LHCN-M2 (cell line): Measurements from ENCODE around the gene SPX. TPM values are rescaled to one million over a fixed set of nuclear protein-coding genes. Genes with fewer than 3 reads are reported as not detected.

Experiments used
- DNase-seq: peaks from one replicate; pipeline ENCODE4 v3.0.0-alpha.2; 2012; ENCODE audit warnings: low read depth
- polyA plus RNA-seq: library from polyadenylated mRNA; unstranded; fragments of >200 nt; gene quantifications from one replicate; pipeline ENCODE4 v1.2.1, GENCODE V29; 2012; ENCODE audit warnings: missing spikeins
- total RNA-seq: library from RNA; depleted of rRNA; stranded (reverse); fragments of >200 nt; gene quantifications from 2 replicates; pipeline ENCODE4 v1.2.3, GENCODE V29; 2014; rRNA removed

SPX gene, protein sequence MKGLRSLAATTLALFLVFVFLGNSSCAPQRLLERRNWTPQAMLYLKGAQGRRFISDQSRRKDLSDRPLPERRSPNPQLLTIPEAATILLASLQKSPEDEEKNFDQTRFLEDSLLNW
- 2.1 and 3.1 TPM in 2 replicates for total RNA-seq
- polyA plus RNA-seq, result 0.47 TPM

GRCh38 chr12:21526053-21526452 lies at the start of gene SPX:
Gene SPX (plus strand): TSS chr12:21526296. CDS start chr12:21526473, 177 bp downstream.
- peak; percentile 6 for DNase-seq

- DNase-seq, result peak; percentile 79
These were observed 49.1 kb upstream of the SPX start for GRCh38 chr12:21476949-21477348.

- peak; percentile 73 for DNase-seq
These were observed 47.2 kb upstream of the SPX start for GRCh38 chr12:21478756-21479455.

GRCh38 chr12:21483531-21483930 lies 42.6 kb upstream of the SPX start:
- DNase-seq, result peak; percentile 59

GRCh38 chr12:21485998-21486397 lies 40.1 kb upstream of the SPX start:
- no peak for DNase-seq

DNA sequence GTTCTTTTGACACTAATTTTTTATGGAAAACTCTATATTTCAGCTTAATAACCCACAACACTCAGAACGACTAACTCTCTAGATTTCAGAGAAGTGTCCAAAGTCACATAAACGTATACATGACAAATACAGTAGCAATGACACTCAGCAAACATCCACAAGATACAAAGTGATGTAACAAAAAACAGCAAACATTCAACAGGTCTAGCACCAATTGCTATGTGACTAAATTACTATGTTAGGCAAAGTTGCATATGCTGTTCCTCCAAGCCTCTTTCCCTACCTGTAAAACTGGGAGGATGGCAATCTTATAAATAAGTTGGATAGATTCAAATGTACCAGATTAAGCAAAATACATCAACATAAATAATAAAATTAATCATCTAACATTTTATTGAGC lies 26.3 kb upstream of the SPX start:
- DNase-seq, result no peak

GRCh38 chr12:21500786-21501257 lies 25.3 kb upstream of the SPX start:
- no peak for DNase-seq

- DNase-seq, result peak; percentile 98
These were observed 24.6 kb upstream of the SPX start, which contains the start of the genes GOLT1B and RECQL for GRCh38 chr12:21501258-21502163. Gene GOLT1B (plus strand): TSS chr12:21501789. CDS start chr12:21501924, 135 bp downstream. Gene RECQL (minus strand): TSS chr12:21501635. CDS start chr12:21499570, 2,065 bp downstream.

GRCh38 chr12:21502164-21502496 lies 24.0 kb upstream of the SPX start:
- peak; percentile 18 for DNase-seq

DNA sequence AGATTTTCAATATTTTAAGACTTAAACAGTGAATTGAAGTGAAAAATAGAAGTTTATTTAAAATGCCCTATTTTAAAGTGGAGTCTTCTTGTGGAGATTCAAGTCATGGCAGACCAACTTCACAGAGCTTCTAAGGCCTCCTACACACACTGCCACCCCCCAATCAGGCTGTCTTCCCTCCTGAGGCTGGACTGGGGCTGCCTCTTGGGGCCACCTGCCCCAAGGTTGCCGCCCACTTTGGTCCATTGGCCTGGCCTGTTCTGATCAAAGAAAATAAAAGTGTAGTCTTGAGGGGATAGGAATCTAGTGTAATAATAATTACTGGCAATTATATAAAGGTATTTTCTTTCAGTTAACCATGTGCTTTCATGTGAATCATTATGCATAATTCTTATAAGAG lies 23.2 kb upstream of the SPX start:
- no peak for DNase-seq

GRCh38 chr12:21505888-21506287 lies 20.2 kb upstream of the SPX start:
- DNase-seq, result no peak

DNA sequence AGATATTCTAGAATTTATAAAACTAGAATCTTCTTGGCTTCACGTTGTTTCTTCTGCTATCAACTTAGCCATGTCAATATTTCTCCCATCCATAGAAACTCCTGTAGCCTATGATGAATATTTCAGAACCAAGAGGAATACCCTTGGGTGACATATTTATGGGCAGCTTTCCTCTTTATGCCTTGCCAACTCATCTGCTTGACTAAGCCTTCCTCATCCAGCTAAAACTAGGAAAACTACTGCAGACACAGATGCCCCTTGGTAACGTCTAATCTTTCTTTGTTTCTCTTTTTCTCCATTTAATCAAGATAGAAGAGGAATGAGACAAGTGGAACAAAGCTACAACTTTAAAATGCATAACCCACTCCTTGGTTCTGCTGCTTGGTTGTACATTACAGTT lies 18.2 kb upstream of the SPX start:
- DNase-seq, result no peak

DNA sequence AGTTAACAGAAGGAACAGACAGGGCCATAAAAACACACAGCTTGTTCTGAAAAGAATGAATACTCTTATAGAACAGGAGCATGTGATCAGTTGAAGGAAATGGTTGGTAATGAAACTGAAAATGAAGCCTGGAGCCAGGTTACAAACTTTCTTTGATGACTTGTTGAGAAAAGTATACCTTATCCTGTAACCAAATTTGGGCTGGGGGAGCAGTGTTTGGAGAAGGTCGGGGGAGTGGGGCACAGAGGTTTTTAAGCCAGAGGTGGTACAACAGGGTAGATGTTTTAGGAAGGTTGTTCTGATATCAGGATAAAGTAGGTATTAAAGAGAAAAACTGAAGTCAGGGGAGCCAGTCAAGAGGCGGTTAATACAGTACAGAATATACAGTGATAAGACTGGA lies 16.3 kb upstream of the SPX start:
- no peak for DNase-seq

DNA sequence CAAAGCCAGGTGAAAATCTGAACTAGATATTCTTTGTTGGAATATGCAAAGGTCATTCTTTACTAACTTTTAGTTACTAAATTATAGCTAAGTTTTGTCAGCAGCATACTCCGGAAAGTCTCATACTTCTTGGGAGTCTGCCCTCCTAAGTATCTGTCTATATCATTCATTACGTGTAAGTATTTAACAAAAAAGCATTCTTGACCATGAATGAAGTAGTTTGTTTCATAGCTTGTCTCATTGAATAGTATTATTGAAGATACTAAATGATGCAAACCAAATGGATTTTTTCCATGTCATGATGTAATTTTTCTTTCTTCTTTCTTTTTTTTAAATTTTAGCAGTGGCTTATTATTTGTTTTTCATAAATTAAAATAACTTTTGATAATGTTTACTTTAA lies 9.8 kb upstream of the SPX start:
- no peak for DNase-seq

- DNase-seq, result no peak
These were observed 7.6 kb upstream of the SPX start for GRCh38 chr12:21518451-21518850.

DNA sequence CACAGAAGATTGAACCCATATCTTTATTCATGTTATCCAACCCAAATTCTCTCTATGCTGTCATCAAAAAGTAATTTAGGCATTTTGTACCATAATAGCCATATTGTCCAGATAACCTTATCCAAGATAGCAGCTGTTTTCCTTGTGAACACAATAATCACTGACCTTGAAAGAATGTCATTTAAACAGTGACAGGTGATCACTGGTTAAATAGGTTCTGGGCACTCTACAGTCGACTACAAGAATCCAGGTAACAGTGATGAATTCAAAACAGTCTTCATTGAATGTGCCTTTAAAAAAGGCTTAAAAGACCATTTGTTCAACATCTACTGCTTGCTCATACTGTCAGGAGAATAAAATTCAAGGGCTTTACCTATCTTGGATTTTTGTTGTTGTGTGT lies 4.6 kb upstream of the SPX start:
- DNase-seq, result no peak

- DNase-seq, result no peak
These were observed 2.9 kb upstream of the SPX start for GRCh38 chr12:21523148-21523547.

DNA sequence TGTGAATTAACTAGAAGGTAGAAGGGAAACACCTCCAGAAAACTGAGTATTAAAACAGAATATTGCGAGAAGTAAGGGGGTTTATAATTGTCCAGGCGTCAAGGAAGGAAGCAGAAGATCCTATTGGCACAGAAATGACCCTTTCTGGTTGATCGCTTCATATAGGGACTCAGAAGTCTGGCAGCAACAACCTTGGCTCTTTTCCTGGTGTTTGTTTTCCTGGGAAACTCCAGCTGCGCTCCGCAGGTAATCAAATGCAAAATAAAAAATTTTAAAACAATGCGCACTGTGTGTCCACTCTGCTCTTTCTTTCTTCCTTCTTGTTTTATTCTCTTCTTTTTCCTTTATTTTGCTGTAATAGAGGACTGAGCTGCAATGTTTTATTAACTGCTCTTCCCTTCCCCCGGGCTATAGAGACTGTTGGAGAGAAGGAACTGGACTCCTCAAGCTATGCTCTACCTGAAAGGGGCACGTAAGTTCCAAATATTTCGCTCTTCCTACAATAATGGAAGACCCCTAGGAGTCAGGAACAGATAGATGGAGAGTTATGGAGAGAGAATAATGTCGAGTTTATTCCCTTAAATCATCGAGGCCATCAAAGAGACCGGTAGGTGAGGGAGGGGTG lies 737 bp downstream of the SPX start:
- DNase-seq, result no peak

DNA sequence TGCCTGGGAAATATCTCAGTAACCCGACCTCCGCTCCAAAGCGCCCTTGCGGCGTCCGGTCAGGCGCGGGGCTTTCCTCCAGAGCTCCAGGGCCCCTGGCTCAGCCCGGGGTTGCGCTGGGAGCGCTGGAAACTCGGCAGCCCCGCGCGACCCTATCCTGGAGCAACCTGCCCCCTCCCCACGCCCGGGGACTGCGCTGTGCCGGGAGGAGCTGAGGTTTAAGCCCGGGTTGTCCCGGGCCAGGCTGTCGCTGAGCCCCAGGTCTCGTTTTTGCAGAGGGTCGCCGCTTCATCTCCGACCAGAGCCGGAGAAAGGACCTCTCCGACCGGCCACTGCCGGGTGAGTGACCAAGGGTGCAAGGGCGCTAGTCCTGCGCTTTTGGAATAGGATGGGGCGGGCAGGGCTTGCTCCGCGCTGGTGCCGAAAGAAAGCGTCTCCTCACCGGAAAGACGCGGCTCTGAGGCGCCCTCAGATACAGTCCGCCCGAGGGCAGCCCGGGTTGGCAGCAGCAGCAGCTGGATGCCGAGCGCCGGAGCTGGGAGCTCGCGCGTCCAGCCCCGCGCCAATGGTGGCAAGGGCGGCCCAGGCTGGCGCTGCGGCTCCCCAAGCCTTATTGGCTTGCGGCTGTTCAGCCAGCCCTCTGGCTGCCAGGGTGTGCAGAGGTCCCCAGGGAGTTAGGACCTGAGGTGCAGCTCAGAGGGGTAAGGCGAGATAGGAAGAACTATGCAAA lies 1.5 kb downstream of the SPX start:
- DNase-seq, result peak; percentile 75

DNA sequence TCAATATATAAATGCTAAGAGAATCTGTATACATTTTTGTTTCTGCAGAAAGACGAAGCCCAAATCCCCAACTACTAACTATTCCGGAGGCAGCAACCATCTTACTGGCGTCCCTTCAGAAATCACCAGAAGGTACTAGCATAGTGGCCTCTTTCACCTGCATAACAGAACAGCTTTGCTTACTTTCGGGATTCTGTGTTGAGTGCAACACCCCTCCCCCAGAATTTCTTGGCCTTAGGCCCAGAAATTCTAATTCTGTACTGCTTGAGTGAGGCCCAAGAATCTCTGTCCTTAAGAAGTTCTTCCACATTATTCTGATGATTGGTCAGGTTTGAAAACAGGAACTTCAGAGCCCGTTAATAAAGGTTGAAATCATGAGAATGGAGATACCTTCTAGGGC lies 2.9 kb downstream of the SPX start:
- no peak for DNase-seq

GRCh38 chr12:21529456-21529855 lies 3.4 kb downstream of the SPX start:
- DNase-seq, result no peak
